ENCODE measurements around the gene ITGA1. TPM values are rescaled to one million over a fixed set of nuclear protein-coding genes. Genes with fewer than 3 reads are reported as not detected.

Gene ITGA1
- total and polyA plus RNA-seq, 5 donors from 2014 or later: 0.37 TPM; not detected in 4

DNA sequence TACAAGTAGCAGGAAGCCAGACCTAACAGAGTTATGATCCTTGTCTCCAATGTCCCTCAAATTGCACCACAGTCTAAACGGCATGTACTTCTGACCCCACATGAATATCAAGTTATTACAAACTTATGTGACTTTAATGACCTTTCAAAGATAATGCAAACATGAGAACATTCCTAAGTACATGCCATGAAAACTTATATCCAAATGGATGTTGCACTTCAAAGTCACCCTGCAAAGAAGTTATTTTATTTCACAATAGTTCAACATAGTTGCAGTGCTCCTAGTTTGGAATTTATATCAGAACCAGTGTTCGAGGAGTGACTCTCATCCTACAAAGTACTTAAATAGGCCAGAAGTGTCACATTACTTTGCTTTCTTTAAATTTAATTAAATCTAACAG, 41.2 kb upstream of the ITGA1 start:
- ATAC-seq (ENCODE audit: low read depth in 2 of 2): no peak
- Histone ChIP-seq H3K4me1 (ENCODE audit: control insufficient read depth, insufficient read depth, low read length, poor library complexity, severe bottlenecking) (no peaks in the 10 kb centered on the region), H3K36me3 (ENCODE audit: control insufficient read depth, insufficient read depth, low read length) (no peaks in the 10 kb centered on the region), H3K27ac (ENCODE audit: insufficient read depth, low read length, poor library complexity, severe bottlenecking) (no peak overlapping the region), H3K4me3 (ENCODE audit: low read depth, low read length) (no peak overlapping the region), H3K9me3 (ENCODE audit: control insufficient read depth in 2 of 2, low read length in 2 of 2) (no peaks in the 10 kb centered on the region), H3K27me3 (ENCODE audit: control insufficient read depth, insufficient read depth, low read length) (no peaks in the 10 kb centered on the region)
- Mint-ChIP-seq H3K27ac (no peak overlapping the region), H3K4me3 (no peak overlapping the region), H3K9me3 (peaks cover 0 to 2% (median 0%) of the 10 kb centered on the region in 7 donors), H3K36me3 (no peaks in the 10 kb centered on the region), H3K27me3 (peaks cover 9% of the 10 kb centered on the region), H3K4me1 (peaks cover 0 to 18% (median 6%) of the 10 kb centered on the region in 4 donors)
- no peak for DNase-seq

DNA sequence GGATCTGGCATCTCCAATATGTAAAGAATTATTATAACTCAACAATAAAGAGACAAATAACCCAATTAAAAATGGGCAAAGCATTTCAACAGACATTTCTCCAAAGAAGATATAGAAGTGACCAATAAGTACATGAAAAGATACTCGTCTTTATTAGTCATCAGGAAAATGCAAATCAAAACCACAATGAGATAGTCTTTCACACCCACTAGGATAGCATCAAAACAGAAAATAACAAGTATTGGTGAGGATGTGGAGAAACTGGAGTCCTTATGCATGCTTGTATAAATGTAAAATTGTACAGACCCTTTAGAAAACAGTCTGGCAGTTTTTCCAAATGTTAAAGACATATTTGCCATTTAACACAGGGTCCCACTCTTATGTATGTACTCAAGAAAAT, 39.1 kb upstream of the ITGA1 start:
- Mint-ChIP-seq H3K27ac (no peak overlapping the region), H3K4me3 (no peak overlapping the region)
- ATAC-seq (ENCODE audit: low read depth in 2 of 2): no peak

DNA sequence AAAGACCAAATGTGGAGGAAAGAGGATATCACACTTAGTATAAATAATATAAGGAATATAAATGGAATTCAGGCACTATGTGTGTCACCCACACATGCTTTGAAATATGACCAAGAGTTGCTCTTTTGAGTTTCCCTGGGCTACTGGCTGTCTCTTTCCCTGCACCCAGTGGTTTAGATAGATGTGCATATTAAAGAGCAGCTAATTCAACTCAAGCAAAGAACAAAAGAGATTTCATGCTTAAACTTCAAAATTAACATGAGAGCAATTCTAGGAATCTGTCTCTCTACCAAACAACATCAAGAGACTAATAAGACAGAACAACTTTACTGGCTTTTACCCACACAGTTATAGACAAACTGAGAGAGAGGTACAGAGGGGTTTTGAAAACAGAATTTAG, 38.0 kb upstream of the ITGA1 start:
- Histone ChIP-seq H3K4me3 (ENCODE audit: low read depth, low read length) (no peak overlapping the region), H3K9me3 (ENCODE audit: control insufficient read depth in 2 of 2, low read length in 2 of 2) (no peaks in the 10 kb centered on the region), H3K27me3 (ENCODE audit: control insufficient read depth, insufficient read depth, low read length) (no peaks in the 10 kb centered on the region), H3K4me1 (ENCODE audit: control insufficient read depth, insufficient read depth, low read length, poor library complexity, severe bottlenecking) (no peaks in the 10 kb centered on the region), H3K36me3 (ENCODE audit: control insufficient read depth, insufficient read depth, low read length) (no peaks in the 10 kb centered on the region), H3K27ac (ENCODE audit: insufficient read depth, low read length, poor library complexity, severe bottlenecking) (no peak overlapping the region)
- peaks cover 0 to 2% (median 0%) of the 10 kb centered on the region in 4 donors for H3K4me1 Mint-ChIP-seq
- DNase-seq (no peak), ATAC-seq (ENCODE audit: low read depth in 2 of 2) (no peak)
- H3K27me3 Mint-ChIP-seq: peaks cover 4% of the 10 kb centered on the region
- no peaks in the 10 kb centered on the region for H3K36me3 Mint-ChIP-seq
- H3K9me3 Mint-ChIP-seq: peaks cover 0 to 4% (median 0%) of the 10 kb centered on the region in 7 donors
- H3K27ac Mint-ChIP-seq: no peak overlapping the region
- no peak overlapping the region for H3K4me3 Mint-ChIP-seq

More for the DNA sequence above, 39.1 kb upstream of the ITGA1 start:
- DNase-seq: no peak
- H3K36me3 Mint-ChIP-seq: no peaks in the 10 kb centered on the region
- H3K27ac ChIP-seq (ENCODE audit: insufficient read depth, low read length, poor library complexity, severe bottlenecking): no peak overlapping the region
- H3K4me1 ChIP-seq (ENCODE audit: control insufficient read depth, insufficient read depth, low read length, poor library complexity, severe bottlenecking): no peaks in the 10 kb centered on the region
- H3K27me3 ChIP-seq (ENCODE audit: control insufficient read depth, insufficient read depth, low read length): no peaks in the 10 kb centered on the region
- H3K27me3 Mint-ChIP-seq: peaks cover 9% of the 10 kb centered on the region
- H3K4me1 Mint-ChIP-seq: peaks cover 0 to 10% (median 4%) of the 10 kb centered on the region in 4 donors
- H3K9me3 Mint-ChIP-seq: peaks cover 0 to 4% (median 0%) of the 10 kb centered on the region in 7 donors
- H3K9me3 ChIP-seq (ENCODE audit: control insufficient read depth in 2 of 2, low read length in 2 of 2): no peaks in the 10 kb centered on the region
- H3K36me3 ChIP-seq (ENCODE audit: control insufficient read depth, insufficient read depth, low read length): no peaks in the 10 kb centered on the region
- H3K4me3 ChIP-seq (ENCODE audit: low read depth, low read length): no peak overlapping the region

DNA sequence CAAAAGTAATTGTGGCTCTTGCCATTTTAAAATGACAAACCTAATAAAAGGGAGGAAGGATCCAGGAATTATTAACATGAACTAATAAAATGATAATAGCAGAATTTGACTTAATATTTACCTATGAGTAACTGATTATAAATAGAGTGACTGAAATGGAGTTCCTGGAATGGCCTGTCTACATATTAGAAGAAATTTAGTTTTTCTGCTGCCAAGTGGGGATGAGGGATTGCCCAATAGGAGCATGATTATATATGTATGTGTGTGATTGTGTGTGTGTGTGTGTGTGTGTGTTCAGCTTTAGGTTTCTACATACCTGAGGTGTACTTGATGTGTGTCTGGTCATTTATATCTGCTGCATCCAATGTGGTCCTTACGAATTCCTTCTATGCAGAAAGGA, 36.6 kb upstream of the ITGA1 start:
- no peak overlapping the region for H3K27ac ChIP-seq (ENCODE audit: insufficient read depth, low read length, poor library complexity, severe bottlenecking)

GRCh38 chr5:52754051-52754450, 33.7 kb upstream of the ITGA1 start:
- Histone ChIP-seq H3K4me3 (ENCODE audit: low read depth, low read length) (no peak overlapping the region), H3K36me3 (ENCODE audit: control insufficient read depth, insufficient read depth, low read length) (no peaks in the 10 kb centered on the region), H3K9me3 (ENCODE audit: control insufficient read depth in 2 of 2, low read length in 2 of 2) (no peaks in the 10 kb centered on the region), H3K4me1 (ENCODE audit: control insufficient read depth, insufficient read depth, low read length, poor library complexity, severe bottlenecking) (no peaks in the 10 kb centered on the region), H3K27me3 (ENCODE audit: control insufficient read depth, insufficient read depth, low read length) (no peaks in the 10 kb centered on the region), H3K27ac (ENCODE audit: insufficient read depth, low read length, poor library complexity, severe bottlenecking) (no peak overlapping the region)
- Mint-ChIP-seq H3K4me3 (no peak overlapping the region), H3K4me1 (no peaks in the 10 kb centered on the region), H3K9me3 (peaks cover 0 to 4% (median 0%) of the 10 kb centered on the region in 7 donors), H3K27ac (no peak overlapping the region), H3K36me3 (no peaks in the 10 kb centered on the region), H3K27me3 (peaks cover 4% of the 10 kb centered on the region)
- DNase-seq (no peak), ATAC-seq (ENCODE audit: low read depth in 2 of 2) (no peak)

More for the DNA sequence above, 36.6 kb upstream of the ITGA1 start:
- H3K9me3 ChIP-seq (ENCODE audit: control insufficient read depth in 2 of 2, low read length in 2 of 2): no peaks in the 10 kb centered on the region
- no peak overlapping the region for H3K27ac Mint-ChIP-seq
- DNase-seq (no peak), ATAC-seq (ENCODE audit: low read depth in 2 of 2) (no peak)
- H3K4me1 Mint-ChIP-seq: no peaks in the 10 kb centered on the region
- H3K4me1 ChIP-seq (ENCODE audit: control insufficient read depth, insufficient read depth, low read length, poor library complexity, severe bottlenecking): no peaks in the 10 kb centered on the region
- no peaks in the 10 kb centered on the region for H3K27me3 ChIP-seq (ENCODE audit: control insufficient read depth, insufficient read depth, low read length)
- H3K27me3 Mint-ChIP-seq: peaks cover 4% of the 10 kb centered on the region
- no peaks in the 10 kb centered on the region for H3K36me3 Mint-ChIP-seq
- no peak overlapping the region for H3K4me3 Mint-ChIP-seq
- peaks cover 0 to 4% (median 0%) of the 10 kb centered on the region in 7 donors for H3K9me3 Mint-ChIP-seq
- no peaks in the 10 kb centered on the region for H3K36me3 ChIP-seq (ENCODE audit: control insufficient read depth, insufficient read depth, low read length)
- H3K4me3 ChIP-seq (ENCODE audit: low read depth, low read length): no peak overlapping the region

GRCh38 chr5:52757527-52757926, 30.2 kb upstream of the ITGA1 start:
- H3K36me3 ChIP-seq (ENCODE audit: control insufficient read depth, insufficient read depth, low read length): no peaks in the 10 kb centered on the region
- Mint-ChIP-seq H3K27me3 (no peaks in the 10 kb centered on the region), H3K4me1 (no peaks in the 10 kb centered on the region), H3K36me3 (no peaks in the 10 kb centered on the region), H3K4me3 (no peak overlapping the region), H3K27ac (no peak overlapping the region), H3K9me3 (peaks cover 0 to 2% (median 0%) of the 10 kb centered on the region in 7 donors)
- H3K27me3 ChIP-seq (ENCODE audit: control insufficient read depth, insufficient read depth, low read length): no peaks in the 10 kb centered on the region
- H3K9me3 ChIP-seq (ENCODE audit: control insufficient read depth in 2 of 2, low read length in 2 of 2): no peaks in the 10 kb centered on the region
- H3K4me3 ChIP-seq (ENCODE audit: low read depth, low read length): no peak overlapping the region
- no peaks in the 10 kb centered on the region for H3K4me1 ChIP-seq (ENCODE audit: control insufficient read depth, insufficient read depth, low read length, poor library complexity, severe bottlenecking)
- DNase-seq (no peak), ATAC-seq (ENCODE audit: low read depth in 2 of 2) (no peak)
- H3K27ac ChIP-seq (ENCODE audit: insufficient read depth, low read length, poor library complexity, severe bottlenecking): no peak overlapping the region

- ATAC-seq (ENCODE audit: low read depth in 2 of 2): no peak
- H3K27ac Mint-ChIP-seq: no peak overlapping the region
Measured at GRCh38 chr5:52758014-52758413, 29.7 kb upstream of the ITGA1 start.

GRCh38 chr5:52759331-52759730, 28.4 kb upstream of the ITGA1 start:
- no peaks in the 10 kb centered on the region for H3K36me3 ChIP-seq (ENCODE audit: control insufficient read depth, insufficient read depth, low read length)
- H3K27me3 ChIP-seq (ENCODE audit: control insufficient read depth, insufficient read depth, low read length): no peaks in the 10 kb centered on the region
- Mint-ChIP-seq H3K27me3 (peaks cover 4% of the 10 kb centered on the region), H3K36me3 (no peaks in the 10 kb centered on the region), H3K9me3 (peaks cover 0 to 2% (median 0%) of the 10 kb centered on the region in 7 donors), H3K4me3 (no peak overlapping the region), H3K4me1 (no peaks in the 10 kb centered on the region), H3K27ac (no peak overlapping the region)
- ATAC-seq (ENCODE audit: low read depth in 2 of 2) (no peak), DNase-seq (no peak)
- H3K4me1 ChIP-seq (ENCODE audit: control insufficient read depth, insufficient read depth, low read length, poor library complexity, severe bottlenecking): no peaks in the 10 kb centered on the region
- no peaks in the 10 kb centered on the region for H3K9me3 ChIP-seq (ENCODE audit: control insufficient read depth in 2 of 2, low read length in 2 of 2)
- no peak overlapping the region for H3K4me3 ChIP-seq (ENCODE audit: low read depth, low read length)
- H3K27ac ChIP-seq (ENCODE audit: insufficient read depth, low read length, poor library complexity, severe bottlenecking): no peak overlapping the region

More at GRCh38 chr5:52758014-52758413, 29.7 kb upstream of the ITGA1 start:
- Mint-ChIP-seq H3K4me3 (no peak overlapping the region), H3K36me3 (no peaks in the 10 kb centered on the region), H3K9me3 (peaks cover 0 to 2% (median 0%) of the 10 kb centered on the region in 7 donors), H3K27me3 (no peaks in the 10 kb centered on the region), H3K4me1 (no peaks in the 10 kb centered on the region)
- no peak overlapping the region for H3K4me3 ChIP-seq (ENCODE audit: low read depth, low read length)
- H3K4me1 ChIP-seq (ENCODE audit: control insufficient read depth, insufficient read depth, low read length, poor library complexity, severe bottlenecking): no peaks in the 10 kb centered on the region
- H3K27me3 ChIP-seq (ENCODE audit: control insufficient read depth, insufficient read depth, low read length): no peaks in the 10 kb centered on the region
- H3K36me3 ChIP-seq (ENCODE audit: control insufficient read depth, insufficient read depth, low read length): no peaks in the 10 kb centered on the region
- DNase-seq: no peak
- no peak overlapping the region for H3K27ac ChIP-seq (ENCODE audit: insufficient read depth, low read length, poor library complexity, severe bottlenecking)
- H3K9me3 ChIP-seq (ENCODE audit: control insufficient read depth in 2 of 2, low read length in 2 of 2): no peaks in the 10 kb centered on the region
